ENCODE results near the gene MSRB1. TPM values are rescaled to one million over a fixed set of nuclear protein-coding genes. Genes with fewer than 3 reads are reported as not detected.
"Not testable (repeated sequence)": the region's sequence is repeated elsewhere in the genome, so short reads cannot be mapped to it uniquely, and the experiment has no call there.

The MSRB1 gene
- total RNA-seq, 1 donor from 2014 or later, result 28.8 TPM

- peaks cover 26% of the 10 kb centered on the region for H3K4me1 ChIP-seq
- no peak for DNase-seq
- H3K27ac ChIP-seq, result peak overlapping the region; percentile 98
- no peaks in the 10 kb centered on the region for H3K9me3 ChIP-seq
- intact Hi-C loops (cut with DNase I), result no loop called here
- H3K36me3 ChIP-seq, result peaks cover 27% of the 10 kb centered on the region
- peak overlapping the region; percentile 75 for H3K4me3 ChIP-seq
- ATAC-seq, result peak; percentile 0
- no peaks in the 10 kb centered on the region for H3K27me3 ChIP-seq
- TF ChIP-seq CTCF (IDR thresholded peaks at IDR 0.05), result peak; percentile 8
Observed at GRCh38 chr16:1963806-1964505, 21.0 kb upstream of the MSRB1 start.

- H3K4me3 ChIP-seq; H3K27ac ChIP-seq; intact Hi-C loops (cut with DNase I); H3K27me3 ChIP-seq; H3K9me3 ChIP-seq; ATAC-seq: not testable (repeated sequence)
- H3K4me1 ChIP-seq, result peaks cover 28% of the 10 kb centered on the region
- peak; percentile 66 for DNase-seq
- peaks cover 27% of the 10 kb centered on the region for H3K36me3 ChIP-seq
Observed at GRCh38 chr16:1962161-1963153, 19.5 kb upstream of the MSRB1 start.

- Histone ChIP-seq H3K36me3 (peaks cover 27% of the 10 kb centered on the region), H3K9me3 (no peaks in the 10 kb centered on the region), H3K4me3 (no peak overlapping the region), H3K4me1 (peaks cover 28% of the 10 kb centered on the region), H3K27ac (no peak overlapping the region), H3K27me3 (no peaks in the 10 kb centered on the region)
- no peak for TF ChIP-seq CTCF (IDR thresholded peaks at IDR 0.05)
- intact Hi-C loops (cut with DNase I), result no loop called here
- DNase-seq (no peak), ATAC-seq (no peak)
Observed at GRCh38 chr16:1961651-1962067, 18.7 kb upstream of the MSRB1 start.

GRCh38 chr16:1960665-1961630, 17.9 kb upstream of the MSRB1 start:
- Histone ChIP-seq H3K27ac (peak overlapping the region; percentile 91), H3K9me3 (no peaks in the 10 kb centered on the region), H3K36me3 (peaks cover 27% of the 10 kb centered on the region), H3K27me3 (no peaks in the 10 kb centered on the region), H3K4me3 (peak overlapping the region; percentile 93), H3K4me1 (peaks cover 26% of the 10 kb centered on the region)
- no peak for TF ChIP-seq CTCF (IDR thresholded peaks at IDR 0.05)
- intact Hi-C loops (cut with DNase I), result no loop called here
- no peak for DNase-seq
- no peak for ATAC-seq

- no peaks in the 10 kb centered on the region for H3K27me3 ChIP-seq
- H3K36me3 ChIP-seq, result peaks cover 27% of the 10 kb centered on the region
- intact Hi-C loops (cut with DNase I), result no loop called here
- peaks cover 19% of the 10 kb centered on the region for H3K4me1 ChIP-seq
- peak within 1 kb of the TSS; percentile 93 for H3K4me3 ChIP-seq
- ATAC-seq, result peak; percentile 97
- DNase-seq, result peak; percentile 97
- peak; percentile 76 for TF ChIP-seq CTCF (IDR thresholded peaks at IDR 0.05)
- H3K27ac ChIP-seq, result peak within 1 kb of the TSS; percentile 91
- no peaks in the 10 kb centered on the region for H3K9me3 ChIP-seq
Observed at GRCh38 chr16:1959269-1960039, 16.5 kb upstream of the MSRB1 start, which contains the start of gene NDUFB10. NDUFB10 (plus strand) TSS chr16:1959538; CDS start chr16:1959625, 87 bp downstream.
